Hematopoietic multipotent progenitor cell treated with erythropoietin and hydrocortisone succinate and interleukin-3 and kit ligand, for 15 days (in vitro differentiated cells): Measurements from ENCODE around the gene DCBLD1.

Experiments used
- DNase-seq: peaks from one replicate; pipeline ENCODE4 v3.0.0-alpha.2; 2015; ENCODE audit warnings: low spot score

The DCBLD1 gene

GRCh38 chr6:117558818-117559217 lies 76.3 kb downstream of the DCBLD1 start:
- no peak for DNase-seq

GRCh38 chr6:117559299-117559698 lies 76.8 kb downstream of the DCBLD1 start:
- no peak for DNase-seq

- DNase-seq, result no peak
Measured at GRCh38 chr6:117561128-117561527, 78.7 kb downstream of the DCBLD1 start.

GRCh38 chr6:117564681-117565080 lies 82.2 kb downstream of the DCBLD1 start:
- no peak for DNase-seq

- DNase-seq, result no peak
Measured at GRCh38 chr6:117568247-117568646, 85.8 kb downstream of the DCBLD1 start.

- no peak for DNase-seq
Measured at GRCh38 chr6:117568831-117569410, 86.4 kb downstream of the DCBLD1 start.

- no peak for DNase-seq
Measured at GRCh38 chr6:117573006-117573680, 90.7 kb downstream of the DCBLD1 start.

- no peak for DNase-seq
Measured at GRCh38 chr6:117574198-117574597, 91.7 kb downstream of the DCBLD1 start.

GRCh38 chr6:117585647-117586046 lies 103.2 kb downstream of the DCBLD1 start:
- DNase-seq, result no peak

GRCh38 chr6:117590447-117590846 lies 108.0 kb downstream of the DCBLD1 start:
- no peak for DNase-seq

- no peak for DNase-seq
Measured at GRCh38 chr6:117591405-117591804, 108.9 kb downstream of the DCBLD1 start.

GRCh38 chr6:117592983-117593759 lies 110.7 kb downstream of the DCBLD1 start:
- no peak for DNase-seq

GRCh38 chr6:117595099-117595923 lies 112.8 kb downstream of the DCBLD1 start:
- DNase-seq, result no peak

GRCh38 chr6:117597755-117598154 lies 115.3 kb downstream of the DCBLD1 start:
- DNase-seq, result no peak
